Skin epidermis (tissue), 12 donors: ENCODE data around the gene HCCS.

ENCODE experiments used
- H3K27ac ChIP-seq, 21 experiments: fragments of 200-600 bp; sonication (generic) in 11 of 21; one replicate each; pipeline ENCODE4 v1.5.0; 2020; ENCODE audit warnings: mild to moderate bottlenecking in 3 of 21, inconsistent platforms in 2 of 21, moderate library complexity in 2 of 21
- H3K4me3 ChIP-seq, 7 experiments: fragments of 200-600 bp; sonication (generic) in 2 of 7; one replicate each; pipeline ENCODE4 v1.5.0; 2020; ENCODE audit warnings: inconsistent platforms in 2 of 7, mild to moderate bottlenecking in 2 of 7, moderate library complexity in 1 of 7

Gene HCCS

DNA sequence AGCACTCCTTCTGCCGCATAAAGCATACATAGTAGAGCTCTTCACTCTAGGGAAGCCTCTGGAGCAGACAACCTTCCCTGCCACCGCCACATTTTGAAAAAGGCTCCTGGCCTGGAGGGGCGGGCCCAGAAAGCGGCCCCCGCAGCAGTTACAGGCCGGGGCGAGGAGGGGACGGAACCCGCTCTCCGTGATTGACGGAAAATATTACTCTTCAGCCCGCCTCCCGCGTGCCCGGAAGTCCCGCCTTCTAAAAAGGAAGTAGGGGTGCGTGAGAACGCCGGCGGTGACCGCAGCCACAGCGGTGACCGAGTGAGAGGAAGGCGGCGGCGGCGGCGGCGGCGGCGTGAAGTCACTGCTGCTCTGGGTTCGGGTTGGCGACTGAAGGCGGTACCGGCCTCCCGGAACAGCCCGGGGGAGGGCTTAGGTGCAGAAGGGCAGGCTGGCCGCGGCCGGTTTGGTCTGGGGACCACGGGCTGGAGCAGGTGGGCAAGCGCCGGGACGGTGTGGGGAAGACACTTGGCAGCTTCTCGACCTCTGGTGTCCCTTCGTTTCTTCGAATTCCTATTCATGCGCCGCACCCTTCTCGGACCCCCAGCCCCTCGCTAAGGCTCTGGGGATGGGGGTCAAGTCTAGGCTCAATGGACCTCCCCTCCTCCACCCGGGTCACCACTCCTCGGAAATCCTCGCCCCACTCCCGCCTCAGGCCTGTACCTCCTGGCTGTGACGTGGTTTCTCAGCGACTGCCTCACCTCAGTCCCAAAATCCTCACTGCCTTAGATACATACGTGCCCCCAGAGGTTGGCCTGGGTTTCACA is at the start of gene HCCS:
Gene HCCS, plus strand, starts transcription at position 296 of the 815 bp plus-strand sequence. CDS start 729 bp downstream, outside the sequence.
- Histone ChIP-seq H3K27ac (peak within 1 kb of the TSS; percentile 54 to 95 (median 87)), H3K4me3 (peak within 1 kb of the TSS; percentile 50 to 71 (median 64))

DNA sequence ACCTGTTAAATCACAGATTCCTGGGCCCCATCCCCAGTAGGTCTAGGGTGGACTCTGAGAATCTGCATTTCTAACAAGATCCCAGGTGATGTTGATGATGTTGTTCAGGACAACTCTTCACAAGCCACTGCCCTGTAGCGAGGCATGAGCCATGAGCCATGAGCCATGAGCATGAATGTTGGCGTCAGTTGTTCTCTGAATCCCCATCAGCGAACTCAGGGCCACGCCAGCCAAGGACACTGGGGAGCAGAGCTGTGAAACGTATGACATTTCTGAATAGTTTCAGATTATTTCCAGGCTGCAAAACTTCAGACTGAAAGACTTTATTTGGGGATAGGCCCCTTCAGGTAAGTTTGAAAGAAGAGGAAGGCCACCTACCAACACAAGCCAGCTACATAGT is 46.9 kb upstream of the HCCS start:
- Histone ChIP-seq H3K4me3 (no peak overlapping the region), H3K27ac (peak overlapping the region in 1 of 21 experiments; percentile 17)

DNA sequence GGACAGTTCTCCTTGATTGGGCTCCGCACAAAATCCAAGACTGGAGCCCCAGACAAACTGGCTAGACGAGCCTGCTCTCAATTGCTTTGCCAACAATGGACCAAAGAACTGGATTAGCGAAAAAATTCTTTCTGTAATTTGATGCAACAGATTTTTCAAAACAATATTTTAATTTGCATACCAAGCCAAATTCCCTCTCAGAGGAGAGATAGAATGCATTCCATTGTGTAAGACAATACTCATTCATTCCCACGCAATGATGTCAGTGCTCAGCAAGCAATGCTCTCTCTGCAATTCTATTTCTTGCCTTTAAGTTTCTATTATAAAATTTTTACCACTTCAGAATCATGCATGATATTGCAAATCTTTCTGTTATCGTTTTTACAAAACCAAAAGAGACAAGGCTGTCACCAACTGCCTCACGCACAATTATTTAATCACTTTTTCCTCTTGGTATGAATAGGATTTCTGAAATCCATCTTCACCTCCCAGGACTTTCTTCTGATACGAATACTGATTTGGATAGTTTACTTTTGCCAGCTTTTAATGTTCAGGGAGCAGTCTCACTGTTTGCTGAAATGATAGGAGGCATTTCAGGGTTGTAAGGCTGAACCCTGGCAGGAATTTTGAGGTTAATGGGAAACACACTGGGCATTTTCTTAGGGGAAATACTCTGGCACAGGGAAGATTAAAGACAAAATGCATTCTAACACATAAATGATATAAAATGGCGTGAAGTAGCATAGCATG is 46.1 kb upstream of the HCCS start:
- Histone ChIP-seq H3K27ac (no peak overlapping the region), H3K4me3 (no peak overlapping the region)

DNA sequence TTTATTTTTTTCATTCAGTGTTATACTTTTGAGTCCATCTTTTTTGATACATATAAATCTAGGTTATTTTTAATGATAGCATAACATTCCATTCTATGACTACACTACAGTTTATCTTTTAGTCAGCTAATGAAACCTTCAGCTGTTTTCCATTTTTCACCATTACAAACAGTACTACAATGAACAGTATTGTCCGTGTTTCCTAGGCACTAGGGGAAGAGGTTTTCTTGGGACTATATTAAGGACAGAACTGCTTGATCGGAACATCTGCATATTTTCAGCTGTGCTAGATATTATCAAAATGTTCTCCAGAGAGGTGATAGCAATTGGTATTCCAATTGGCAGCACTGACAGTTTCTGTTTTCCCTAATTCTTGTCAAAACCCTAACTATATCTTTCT is 44.3 kb upstream of the HCCS start:
- Histone ChIP-seq H3K27ac (no peak overlapping the region), H3K4me3 (no peak overlapping the region)

DNA sequence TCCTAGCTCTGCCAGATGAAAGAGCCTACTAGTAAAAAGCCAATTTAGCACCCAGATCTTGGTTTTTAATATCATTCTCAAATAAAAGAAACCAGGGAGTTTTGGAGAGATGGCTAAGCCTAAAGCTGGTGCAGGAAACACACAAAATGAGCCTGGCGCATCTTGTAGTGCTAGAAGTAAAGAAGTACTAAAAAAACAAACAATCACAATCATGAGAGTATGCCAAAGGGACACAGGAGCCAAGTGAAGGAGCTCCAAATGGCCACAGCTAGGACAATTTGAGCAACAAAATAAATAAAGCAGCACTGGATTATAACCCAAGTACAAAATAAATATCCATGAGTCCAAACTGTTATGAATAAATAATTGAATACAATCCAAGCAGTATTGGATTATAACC is 37.8 kb upstream of the HCCS start:
- Histone ChIP-seq H3K27ac (no peak overlapping the region), H3K4me3 (no peak overlapping the region)

DNA sequence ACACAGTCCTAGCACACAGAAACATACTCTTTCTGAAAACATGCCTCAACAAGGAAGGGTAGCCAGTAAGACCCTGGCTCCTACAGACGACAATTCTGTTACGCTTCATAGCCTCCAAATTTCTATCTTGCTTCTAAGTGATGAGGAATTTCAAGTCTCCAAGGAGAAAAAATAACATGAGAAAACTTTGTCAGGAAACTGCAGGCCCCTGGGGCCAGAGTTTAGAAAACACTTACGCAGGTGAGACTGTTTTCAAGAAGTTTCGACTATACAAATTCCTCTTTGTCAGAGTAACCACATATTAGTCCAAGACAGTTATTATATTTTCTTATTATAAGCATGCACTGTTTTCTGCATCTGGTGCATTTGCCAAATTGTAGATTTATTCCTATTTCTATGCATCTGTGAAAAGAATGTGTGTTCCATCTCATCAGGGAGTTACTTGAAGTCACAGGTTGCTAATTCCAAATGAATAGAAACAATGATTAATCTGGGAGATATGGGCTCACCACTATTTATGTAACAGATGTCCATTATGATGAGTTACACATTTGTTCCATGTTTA is 30.3 kb upstream of the HCCS start:
- Histone ChIP-seq H3K4me3 (no peak overlapping the region), H3K27ac (no peak overlapping the region)

DNA sequence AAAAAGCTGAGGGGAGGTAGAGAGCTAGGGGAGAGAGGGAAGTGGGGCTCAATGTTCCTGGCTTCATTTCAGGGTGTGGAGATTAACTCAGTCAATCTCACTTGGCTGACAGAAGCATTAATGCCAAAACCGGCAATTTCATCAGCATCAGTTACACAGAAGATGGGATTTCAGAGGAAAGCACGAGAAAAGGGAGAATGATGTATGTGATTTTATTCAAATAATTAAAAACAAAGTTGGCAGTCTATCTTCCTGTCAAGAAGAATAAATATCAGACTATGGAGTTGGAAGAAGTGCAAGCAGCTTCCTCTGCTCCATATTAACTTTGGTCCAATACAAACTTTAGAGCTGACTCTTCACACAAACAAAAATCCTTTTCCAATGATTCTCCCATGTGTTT is 29.6 kb upstream of the HCCS start:
- H3K4me3 ChIP-seq: no peak overlapping the region
- H3K27ac ChIP-seq: no peak overlapping the region

DNA sequence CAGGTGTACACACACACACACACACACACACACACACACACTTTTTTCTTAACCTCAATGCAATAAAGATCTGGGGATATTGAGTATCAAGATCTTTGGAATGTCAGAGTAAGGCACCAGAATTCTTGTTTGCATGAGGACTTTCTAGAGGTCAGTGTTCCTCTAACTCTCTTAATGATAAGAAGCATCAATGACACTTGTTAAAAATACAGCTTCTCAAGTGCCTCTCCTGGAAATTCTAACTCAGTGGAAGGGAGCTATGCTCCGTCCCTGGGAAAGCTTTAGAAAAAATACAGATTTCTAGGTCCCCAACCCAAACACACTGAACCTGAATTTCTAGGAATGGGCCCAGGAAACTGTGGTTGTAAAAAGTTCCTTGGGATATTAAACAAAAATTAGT is 25.8 kb upstream of the HCCS start:
- Histone ChIP-seq H3K27ac (no peak overlapping the region), H3K4me3 (no peak overlapping the region)

DNA sequence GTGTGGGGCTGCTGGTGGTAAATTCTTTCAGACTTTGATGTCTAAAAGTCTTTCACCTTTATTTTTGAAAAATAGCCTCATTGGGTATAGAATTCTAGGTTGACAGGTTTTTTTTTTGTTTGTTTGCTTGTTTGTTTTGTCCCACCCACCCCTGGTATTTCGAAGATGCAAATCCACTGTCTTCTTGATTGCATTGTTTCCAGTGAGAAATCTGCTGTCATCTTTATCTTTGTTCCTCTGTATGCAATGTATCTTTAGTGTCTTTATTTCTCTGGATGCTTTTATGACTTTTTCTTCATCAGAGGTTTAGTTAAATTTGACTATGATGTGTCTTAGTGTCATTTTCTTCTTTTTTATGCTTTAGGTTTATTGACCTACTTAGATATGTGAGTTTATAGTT is 21.3 kb upstream of the HCCS start:
- Histone ChIP-seq H3K27ac (no peak overlapping the region), H3K4me3 (no peak overlapping the region)

DNA sequence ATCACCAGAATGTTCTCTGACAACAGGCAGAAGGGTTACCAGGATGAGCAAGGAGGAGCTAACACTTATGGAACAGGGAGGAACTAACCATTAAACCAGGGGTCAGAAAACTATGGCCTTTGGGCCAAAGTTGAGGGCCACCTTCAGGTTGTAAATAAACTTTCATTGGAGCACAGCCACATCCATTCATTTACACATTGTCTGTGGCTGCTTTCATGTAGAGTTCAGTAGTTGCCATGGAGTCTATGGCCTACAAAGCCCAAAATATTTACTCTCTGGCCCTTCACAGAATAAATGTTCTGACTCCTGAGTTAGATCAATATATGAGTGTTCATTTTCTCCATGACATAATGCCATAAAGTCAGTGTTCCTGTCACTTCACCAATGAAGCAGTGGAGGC is 13.2 kb upstream of the HCCS start:
- Histone ChIP-seq H3K4me3 (no peak overlapping the region), H3K27ac (no peak overlapping the region)

DNA sequence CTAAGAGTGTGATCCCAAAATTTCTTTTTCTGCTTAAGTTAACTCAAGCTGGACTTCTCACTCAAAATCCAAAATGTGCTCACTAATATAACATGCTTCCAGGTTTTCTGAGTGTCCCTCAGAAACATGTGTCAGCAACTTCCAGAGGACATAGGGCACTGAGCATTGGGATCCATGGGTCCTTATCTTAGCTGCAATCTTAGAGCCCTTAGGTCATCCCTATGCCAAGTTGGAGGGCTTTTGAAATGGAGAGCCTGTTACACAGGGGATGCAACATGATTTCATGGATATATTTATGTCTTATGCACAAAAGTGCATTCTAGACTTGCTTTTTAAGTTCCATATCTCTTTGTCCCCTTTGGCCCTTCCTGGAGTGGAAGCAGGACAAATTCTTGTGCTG is 11.7 kb upstream of the HCCS start:
- Histone ChIP-seq H3K27ac (no peak overlapping the region), H3K4me3 (no peak overlapping the region)

DNA sequence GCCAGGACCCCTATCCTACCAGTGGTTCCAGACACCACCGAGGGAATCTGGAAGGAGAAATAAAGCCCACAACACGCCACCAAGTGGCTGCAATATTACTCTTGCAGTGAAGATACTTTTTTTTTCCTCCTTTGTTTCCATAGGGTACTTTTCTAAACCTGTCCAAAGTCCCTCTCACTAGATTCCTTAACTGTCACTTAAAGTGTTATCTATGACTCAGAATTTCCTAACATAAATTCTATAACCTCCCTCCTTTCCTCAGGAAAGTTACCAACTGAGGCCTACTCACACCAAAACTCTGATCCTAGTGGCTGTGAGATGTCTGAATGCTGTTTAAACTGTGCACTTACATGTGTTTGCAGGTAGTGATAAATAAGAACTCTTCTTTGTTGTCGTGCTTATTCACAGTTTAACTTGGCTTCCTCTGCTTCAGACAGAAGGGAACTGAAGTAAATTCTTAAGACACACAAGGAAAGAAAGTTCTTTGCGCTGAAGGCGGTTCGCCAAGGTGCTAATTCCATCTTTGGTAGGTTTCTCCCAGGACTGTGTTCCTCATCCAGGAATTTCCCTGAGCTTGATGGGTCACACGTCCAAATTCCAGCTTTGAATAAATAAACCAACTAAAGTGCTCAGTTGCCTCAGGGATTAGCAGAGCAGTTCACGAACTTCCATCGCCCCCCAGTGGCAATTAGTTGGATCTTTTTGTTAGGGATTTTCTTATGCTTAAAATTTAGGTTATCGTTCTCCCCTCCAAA is 10.7 kb upstream of the HCCS start:
- H3K4me3 ChIP-seq: no peak overlapping the region
- no peak overlapping the region for H3K27ac ChIP-seq

DNA sequence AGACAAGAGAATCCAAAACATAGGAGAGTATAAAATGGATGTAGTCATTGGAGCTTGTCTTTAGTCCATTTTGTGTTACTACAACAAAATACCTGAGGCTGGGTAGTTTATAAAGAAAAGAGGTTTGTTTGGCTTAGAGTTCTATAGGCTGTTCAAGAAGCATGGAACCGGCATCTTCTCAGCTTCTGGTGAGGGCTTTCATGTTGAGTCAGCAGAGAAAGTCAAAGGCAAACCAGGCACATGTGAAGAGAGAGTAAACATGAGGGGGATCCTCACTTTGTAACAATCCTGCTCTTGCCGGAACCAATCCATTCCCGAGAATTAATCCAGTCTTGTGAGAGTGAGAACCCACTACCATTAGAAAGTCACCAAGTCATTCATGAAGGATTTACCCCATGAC is 8.1 kb upstream of the HCCS start:
- Histone ChIP-seq H3K27ac (no peak overlapping the region), H3K4me3 (no peak overlapping the region)

DNA sequence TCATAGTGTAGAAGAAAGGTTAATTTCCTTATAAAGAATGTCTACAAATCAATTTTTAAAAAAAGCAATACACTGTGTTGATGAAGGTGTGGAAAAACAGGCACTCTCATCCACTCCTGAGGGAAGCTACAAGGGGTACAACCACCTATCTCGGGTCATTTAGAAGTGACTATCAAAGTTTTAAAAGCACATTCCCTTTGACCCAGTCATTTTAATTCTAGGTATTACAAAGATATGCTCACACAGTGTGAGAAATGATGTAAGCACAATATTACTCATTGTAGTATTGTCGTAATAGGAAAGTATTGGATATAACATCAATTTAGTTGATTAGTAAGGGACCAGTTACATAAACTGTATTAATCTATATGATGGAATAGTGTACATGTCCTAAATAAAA is 7.4 kb upstream of the HCCS start:
- Histone ChIP-seq H3K4me3 (no peak overlapping the region), H3K27ac (no peak overlapping the region)

DNA sequence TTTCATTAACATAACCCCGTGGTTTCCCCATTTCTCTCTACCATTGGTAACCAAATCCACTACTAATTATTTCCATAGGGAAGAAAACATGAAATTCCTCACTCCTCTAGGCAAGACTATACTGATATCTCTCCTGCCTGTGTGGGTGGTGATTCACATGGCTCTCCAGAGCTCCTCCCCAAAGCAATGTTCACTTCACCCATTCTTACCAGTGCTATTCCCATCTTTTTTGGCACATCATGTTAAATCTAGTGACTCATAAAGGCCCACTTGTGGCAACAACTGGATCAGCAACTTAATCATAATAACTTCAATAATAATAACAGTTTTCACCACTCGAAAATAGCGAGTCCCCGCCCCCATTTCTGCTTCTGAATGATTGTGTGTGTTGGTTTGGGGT is 6.1 kb upstream of the HCCS start:
- H3K4me3 ChIP-seq: no peak overlapping the region
- H3K27ac ChIP-seq: no peak overlapping the region

DNA sequence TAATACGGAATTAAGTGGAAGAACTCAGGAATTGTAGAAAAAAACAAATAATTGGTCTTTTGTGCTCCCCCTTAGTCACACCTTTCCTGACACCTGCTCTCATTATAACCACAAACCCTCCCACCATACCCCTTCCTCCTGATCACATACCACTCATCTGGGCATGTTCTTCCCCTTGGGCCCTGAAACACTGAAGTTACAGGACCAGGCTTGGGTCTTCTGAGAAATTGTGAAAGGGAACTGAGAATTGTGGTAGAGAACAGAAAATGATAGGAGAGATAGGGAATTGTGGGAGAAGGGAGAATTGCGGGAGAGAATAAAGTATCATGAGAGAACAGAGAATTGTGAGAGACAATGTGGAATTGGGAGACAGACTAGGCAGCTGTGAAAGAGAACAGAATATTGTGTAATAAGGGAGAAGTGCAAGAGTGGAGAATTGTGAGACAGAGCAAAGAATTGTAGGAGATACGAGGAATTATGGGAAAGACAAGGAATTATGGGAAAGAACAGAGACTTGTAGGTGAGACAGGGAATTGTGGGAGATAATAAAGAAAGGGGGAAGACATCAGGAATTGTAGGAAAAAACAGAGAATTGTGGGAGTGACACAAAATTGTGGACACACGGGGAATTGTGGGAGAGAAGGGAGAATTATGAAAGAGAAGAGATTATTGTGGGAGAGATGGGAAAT is 2.7 kb upstream of the HCCS start:
- no peak overlapping the region for H3K4me3 ChIP-seq

DNA sequence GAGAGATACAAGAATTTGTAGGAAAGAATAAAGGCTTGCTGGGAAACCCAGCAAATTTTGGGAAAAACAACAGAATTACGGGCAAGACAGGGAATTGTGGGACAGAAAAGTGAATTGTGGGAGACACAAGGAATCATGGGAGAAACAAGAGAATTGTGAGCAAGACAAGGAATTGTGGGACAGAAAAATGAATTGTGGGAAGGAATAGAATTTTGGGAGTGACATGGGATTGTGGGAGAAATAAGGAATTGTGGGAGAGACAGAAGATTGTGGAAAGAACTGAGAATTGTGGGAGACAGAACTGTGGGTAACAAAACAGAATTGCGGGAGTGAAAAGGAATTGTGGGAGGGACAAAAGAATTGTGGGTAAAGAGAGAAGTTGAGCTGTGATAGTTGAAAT is 1.2 kb upstream of the HCCS start:
- no peak overlapping the region for H3K4me3 ChIP-seq
- no peak overlapping the region for H3K27ac ChIP-seq

More for the DNA sequence above, 2.7 kb upstream of the HCCS start:
- no peak overlapping the region for H3K27ac ChIP-seq

DNA sequence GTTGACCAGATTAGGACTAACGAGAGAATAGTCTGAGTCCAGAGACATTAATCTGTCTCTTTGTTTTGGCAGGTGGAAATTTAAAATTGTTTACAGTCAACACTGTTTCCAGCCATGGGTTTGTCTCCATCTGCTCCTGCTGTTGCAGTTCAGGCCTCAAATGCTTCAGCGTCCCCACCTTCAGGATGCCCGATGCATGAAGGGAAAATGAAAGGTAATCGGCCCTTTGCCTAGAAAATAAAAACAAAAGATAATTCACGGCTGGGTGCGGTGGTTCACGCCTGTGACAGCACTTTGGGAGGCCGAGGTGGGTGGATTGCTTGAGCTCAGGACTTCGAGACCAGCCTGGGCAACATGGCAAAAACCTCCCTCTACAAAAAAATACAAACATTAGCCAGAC is 815 bp downstream of the HCCS start:
- peak overlapping the region in 17 of 21 experiments; percentile 54 to 95 (median 89) for H3K27ac ChIP-seq
- H3K4me3 ChIP-seq: peak overlapping the region; percentile 50 to 71 (median 64)

DNA sequence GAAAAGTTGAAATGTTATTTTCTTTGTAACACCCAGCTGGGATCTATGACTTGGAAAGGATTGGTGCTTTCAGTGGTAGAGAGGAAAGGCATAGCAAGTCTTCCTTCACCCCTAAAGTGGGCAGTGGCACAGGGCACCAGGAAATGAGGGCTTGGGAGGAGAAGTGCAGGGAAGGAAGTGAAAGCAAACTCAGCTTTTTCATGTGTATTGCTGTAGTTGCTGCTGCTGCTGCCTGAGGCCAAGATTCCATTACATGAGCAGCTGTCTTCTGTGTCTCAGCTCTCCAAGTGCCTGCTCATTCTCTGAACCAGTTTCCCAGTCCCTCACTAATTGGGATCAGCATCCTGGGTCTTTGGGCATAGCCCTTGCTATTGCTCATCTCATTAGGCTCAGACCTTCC is 2.6 kb downstream of the HCCS start:
- H3K27ac ChIP-seq: peak overlapping the region in 7 of 21 experiments; percentile 3 to 50 (median 17)
- H3K4me3 ChIP-seq: no peak overlapping the region

DNA sequence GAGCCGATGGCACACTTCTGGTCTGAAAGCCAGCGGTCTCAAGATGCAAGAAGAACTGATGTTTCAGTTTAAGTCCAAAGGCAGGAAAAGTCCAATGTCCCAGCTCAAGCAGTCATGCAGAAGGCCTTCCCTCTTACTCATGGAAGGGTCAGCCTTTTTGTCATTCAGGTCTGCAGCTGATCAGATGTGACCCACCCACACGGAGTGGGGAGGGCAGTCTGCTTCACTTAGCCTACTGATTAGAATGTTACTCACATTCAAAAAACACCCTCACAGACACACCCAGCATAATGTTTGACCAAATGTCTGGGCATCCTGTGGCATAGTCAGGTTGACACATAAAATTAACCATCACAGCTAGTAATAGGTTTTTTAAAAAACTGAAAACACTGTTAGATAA is 6.6 kb downstream of the HCCS start:
- Histone ChIP-seq H3K4me3 (no peak overlapping the region), H3K27ac (no peak overlapping the region)
